ENCODE measurements around the gene MAP3K19.
"Not testable (repeated sequence)": the region's sequence is repeated elsewhere in the genome, so short reads cannot be mapped to it uniquely, and the experiment has no call there.

Gene MAP3K19

GRCh38 chr2:135052042-135052876 lies 5.0 kb upstream of the MAP3K19 start, which contains the start of gene RAB3GAP1:
TSS of gene RAB3GAP1 (plus strand) at chr2:135052292. CDS start at chr2:135052308, 16 bp downstream.
- DNase-seq, result peak; percentile 81 to 82

DNA sequence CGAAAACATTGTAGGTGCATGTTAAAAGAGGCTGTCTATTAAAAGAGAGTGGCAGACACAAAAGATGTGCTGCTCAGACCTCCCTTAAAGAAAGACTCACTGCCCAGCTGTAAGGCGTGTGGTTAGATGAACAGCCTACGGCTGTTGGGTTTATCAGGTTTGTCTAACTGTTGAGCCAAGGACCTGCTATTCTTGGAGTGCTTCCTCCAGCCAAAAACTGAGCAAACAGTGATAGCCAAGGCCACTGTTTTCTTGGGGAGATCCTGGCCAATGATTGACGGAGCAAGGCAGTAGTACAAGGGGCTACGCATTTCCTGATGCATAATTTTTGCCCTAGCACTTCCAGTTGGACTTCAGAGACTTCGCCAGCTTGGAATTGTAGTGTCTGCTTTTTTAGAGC lies 3.4 kb upstream of the MAP3K19 start:
- DNase-seq, result no peak

DNA sequence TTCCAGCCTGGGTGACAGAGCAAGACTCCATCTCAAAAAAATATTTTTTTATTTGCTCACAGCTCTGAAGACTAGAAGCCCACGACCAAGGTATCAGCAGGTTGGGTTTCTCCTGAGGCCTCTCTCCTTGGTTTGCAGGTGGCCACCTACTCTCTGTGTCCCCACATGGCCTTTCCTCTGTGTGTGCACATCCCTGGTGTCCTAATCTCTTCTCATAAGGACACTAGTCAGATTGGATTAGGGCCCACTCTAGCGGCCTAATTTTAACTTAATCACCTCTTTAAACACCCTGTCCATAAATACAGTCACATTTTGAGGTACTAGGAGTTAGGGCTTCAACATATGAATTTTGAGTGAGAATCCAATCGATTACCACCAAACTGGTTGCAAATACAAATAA lies 2.9 kb upstream of the MAP3K19 start:
- no peak for DNase-seq

DNA sequence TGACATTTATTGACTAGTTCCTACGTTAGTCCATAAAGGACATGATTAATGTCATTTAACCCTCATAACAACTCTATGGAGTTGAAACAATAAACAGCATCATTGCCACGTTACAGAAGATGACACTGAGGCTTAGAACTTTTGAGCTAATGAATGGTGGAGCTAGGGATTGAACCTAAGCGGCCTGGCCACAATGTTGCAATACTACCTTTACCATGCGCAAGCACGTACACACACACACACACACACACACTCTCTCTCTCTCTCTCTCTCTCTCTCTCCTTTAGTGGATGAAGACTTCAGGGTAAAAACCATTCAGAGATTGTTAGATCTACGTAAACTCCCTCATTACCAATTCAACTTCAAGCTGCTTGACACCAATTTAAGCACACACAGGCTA lies 875 bp upstream of the MAP3K19 start:
- DNase-seq, result no peak

DNA sequence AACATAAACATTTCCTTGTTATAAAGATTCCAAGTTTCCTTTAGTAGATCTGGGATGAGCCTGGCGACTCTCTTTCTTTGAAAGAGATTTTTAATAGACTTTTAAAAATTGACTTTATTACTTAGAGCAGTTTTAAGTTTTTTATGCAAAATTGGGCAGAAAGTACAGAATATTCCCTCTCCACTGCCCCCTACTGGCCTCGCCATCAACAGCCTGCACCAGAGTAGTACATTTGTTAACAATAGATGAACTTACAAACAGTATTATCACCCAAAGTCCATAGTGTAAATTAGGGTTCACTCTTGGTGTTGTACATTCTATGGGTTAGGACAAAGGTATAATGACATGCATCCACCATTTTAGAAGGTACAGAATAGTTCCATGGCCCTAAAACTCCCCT lies 3.9 kb downstream of the MAP3K19 start:
- DNase-seq, result peak; percentile 28 to 36

GRCh38 chr2:135037831-135038230 lies 9.4 kb downstream of the MAP3K19 start:
- no peak for DNase-seq

GRCh38 chr2:135033216-135033615 lies 14.0 kb downstream of the MAP3K19 start:
- DNase-seq, result not testable (repeated sequence)

DNA sequence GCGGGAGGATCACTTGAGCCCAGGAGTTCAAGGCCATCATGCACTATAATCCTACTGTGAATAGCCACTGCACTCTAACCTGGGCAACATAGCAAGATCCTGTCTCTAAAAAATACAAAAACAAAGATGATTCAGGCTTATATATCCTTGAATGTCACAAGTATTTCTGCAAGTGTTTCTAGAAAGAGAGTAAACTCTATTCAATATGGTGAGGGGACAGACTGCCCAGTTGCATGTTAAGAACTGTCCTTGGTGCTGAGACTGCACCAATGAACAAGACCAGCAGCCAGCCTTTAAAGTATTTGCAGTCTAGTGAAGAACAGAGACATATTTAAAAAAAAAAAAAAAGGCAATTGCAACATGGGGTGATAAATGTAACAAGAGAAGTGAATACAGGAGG lies 16.4 kb downstream of the MAP3K19 start:
- no peak for DNase-seq

- DNase-seq, result no peak
Measured at GRCh38 chr2:135029481-135030134, 17.6 kb downstream of the MAP3K19 start.

GRCh38 chr2:135023886-135024485 lies 23.3 kb downstream of the MAP3K19 start:
- no peak for DNase-seq

DNA sequence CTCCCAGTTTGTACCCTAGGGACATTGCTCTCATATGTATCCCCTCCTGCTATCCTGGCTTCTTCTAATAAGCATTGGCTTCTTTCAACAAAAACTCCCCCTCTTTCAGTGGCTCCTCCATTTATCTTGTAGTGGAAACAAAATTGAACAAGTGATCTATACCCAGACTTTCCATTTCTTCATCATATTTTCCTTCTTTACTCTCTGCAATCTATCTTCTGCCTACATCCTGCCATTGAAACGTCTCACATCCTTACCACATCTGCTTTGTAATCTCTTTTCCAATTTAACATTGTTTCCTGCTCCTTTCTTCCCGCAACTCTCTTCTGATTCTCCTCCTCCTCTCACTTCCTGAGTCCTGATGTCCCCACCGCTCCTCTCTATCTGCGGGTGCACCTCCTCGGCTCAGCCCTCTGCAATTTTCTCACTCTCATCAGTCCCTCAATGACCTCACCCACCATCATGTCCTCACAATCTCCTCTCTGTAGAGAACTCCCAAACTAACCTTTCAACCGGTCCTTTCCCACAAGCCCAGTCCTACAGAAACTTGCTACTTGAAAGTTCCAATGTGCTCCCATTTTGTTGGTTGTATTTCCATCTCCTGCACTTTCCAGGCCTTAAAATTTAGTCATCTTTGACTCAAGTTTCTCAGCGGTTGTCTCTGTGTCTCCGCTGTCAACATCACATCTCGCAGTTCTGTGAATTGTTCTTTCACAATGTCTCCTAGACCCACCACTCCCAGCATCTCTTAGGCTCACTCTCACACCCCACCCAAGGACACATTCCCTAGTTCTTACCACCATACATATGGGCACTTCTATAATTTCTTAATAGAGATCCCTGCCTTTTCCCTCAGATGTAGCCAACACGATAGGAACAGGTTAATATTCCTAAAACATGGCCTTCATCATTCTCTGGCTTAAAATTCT lies 24.0 kb downstream of the MAP3K19 start:
- DNase-seq, result no peak

DNA sequence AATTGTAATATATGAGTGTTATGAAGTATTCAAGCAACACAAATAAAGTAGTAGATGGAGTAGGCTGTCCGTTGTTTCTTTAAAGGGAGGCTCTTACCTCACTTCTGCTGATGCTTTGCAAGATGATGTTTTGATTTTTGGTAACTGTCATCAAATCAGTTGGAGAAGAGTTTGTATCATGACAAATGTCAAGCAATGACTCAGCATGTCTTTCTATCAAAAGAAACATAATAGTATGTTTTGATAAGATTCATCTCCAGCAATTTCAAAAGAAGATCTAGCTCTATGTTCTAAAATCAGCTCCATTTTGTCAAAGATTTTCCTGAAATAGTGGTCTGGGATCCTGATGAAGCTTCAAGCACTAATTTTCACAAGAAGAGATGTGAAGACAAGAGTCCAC lies 25.6 kb downstream of the MAP3K19 start:
- no peak for DNase-seq

DNA sequence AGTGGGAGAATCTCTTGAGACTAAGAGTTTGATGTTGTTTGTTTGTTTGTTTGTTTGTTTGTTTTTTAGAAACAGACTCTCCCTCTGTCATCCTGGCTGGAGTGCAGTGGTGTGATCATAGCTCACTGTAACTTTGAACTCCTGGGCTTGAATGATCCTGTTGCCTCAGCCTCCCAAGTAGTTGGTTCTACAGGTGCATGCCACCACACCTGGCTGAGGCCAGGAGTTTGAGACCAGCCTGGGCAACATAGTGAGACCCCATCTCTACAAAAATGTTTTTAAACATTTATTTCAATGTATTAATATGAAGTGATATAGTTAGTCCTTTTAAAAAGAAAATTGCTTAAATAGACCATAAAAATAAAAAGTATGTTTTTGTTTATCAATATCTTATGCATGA lies 35.6 kb downstream of the MAP3K19 start:
- DNase-seq, result no peak

DNA sequence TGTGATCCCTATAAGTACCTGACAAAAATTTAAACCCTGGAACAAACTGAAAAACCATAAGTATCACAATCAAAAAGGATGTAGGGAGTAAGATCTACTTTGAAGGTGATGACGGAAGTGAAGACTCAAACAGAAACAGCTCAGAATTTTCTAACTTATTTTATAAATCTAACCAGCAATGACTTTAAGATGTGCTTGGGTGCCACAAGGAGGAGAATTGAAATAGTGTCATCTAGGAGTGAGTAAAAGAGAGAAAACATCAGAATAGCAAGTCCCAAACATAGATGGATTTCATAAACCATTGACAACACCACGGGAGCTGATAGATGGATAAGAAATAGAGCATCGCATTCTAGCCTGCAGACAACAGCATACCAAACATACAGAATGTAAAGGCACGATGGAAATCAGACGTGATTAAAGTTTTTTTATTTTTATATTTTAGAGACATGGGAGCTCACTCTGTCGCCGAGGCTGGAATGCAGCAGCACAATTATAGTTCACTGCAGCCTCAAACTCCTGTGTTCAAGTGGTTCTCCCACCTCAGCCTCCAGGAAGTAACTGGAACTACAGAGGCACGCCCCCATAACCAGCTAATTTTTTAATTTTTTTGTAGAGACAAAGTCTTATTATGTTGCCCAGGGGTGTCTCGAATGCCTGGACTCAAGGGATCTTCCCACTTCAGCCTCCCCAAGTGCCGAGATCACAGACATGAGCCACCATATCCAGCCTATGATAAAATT lies 36.9 kb downstream of the MAP3K19 start:
- DNase-seq, result no peak

GRCh38 chr2:135009339-135009738 lies 37.9 kb downstream of the MAP3K19 start:
- DNase-seq, result no peak

GRCh38 chr2:135005753-135006152 lies 41.5 kb downstream of the MAP3K19 start:
- no peak for DNase-seq

DNA sequence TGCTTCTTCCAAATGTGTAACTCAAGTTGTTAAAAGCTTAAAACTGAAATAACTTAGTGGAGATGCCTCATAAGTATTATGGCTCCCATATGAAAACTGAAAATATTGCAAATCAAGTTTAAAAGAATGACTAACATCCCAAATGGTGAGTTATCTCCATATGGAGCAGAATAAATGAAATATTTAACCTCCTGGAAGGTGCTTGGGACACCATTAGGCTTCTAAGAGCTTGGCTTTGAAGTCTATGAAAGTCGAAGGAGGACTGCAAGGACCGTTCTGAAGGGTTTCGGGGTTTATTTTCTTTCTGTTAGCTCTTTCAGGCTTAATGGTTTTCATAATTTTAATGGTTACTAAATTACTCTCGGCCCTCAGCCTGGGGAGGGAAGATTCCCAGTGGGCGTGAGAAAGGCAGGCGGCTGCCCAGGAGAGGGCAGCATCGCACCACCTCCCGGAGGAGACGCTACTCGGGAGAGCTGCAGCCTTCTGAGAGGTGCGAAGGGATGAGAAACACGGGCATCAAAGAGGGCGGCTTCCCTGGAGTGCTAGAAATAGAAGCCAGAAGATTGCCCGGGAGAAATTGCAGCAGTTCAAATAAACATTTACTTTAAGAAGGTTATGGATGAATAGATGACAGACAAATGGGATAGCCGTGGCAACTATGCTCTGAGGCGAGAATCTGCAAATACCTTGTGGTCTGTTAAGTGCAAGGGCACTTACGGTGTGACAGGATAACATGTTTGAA lies 43.1 kb downstream of the MAP3K19 start:
- DNase-seq, result peak; percentile 69 to 72

- DNase-seq, result no peak
Measured at GRCh38 chr2:135002836-135003235, 44.4 kb downstream of the MAP3K19 start.

DNA sequence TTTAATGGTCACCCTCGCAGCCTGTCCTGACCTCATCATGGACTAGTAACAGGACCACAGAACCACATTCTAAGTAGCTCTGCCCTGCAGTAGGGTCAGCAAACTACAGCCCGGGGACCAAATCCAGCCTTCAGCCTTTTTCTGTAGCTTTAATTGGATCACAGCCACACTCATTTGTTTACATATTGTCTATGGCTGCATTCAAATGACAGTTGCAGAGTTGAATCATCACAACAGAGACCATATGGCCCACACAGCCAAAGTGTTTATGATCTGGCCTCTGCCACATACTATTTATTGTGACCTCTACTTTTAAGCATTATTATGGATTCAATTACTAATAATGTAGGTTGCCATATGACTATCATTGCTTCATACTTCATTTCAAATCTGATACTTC lies 47.7 kb downstream of the MAP3K19 start:
- no peak for DNase-seq

DNA sequence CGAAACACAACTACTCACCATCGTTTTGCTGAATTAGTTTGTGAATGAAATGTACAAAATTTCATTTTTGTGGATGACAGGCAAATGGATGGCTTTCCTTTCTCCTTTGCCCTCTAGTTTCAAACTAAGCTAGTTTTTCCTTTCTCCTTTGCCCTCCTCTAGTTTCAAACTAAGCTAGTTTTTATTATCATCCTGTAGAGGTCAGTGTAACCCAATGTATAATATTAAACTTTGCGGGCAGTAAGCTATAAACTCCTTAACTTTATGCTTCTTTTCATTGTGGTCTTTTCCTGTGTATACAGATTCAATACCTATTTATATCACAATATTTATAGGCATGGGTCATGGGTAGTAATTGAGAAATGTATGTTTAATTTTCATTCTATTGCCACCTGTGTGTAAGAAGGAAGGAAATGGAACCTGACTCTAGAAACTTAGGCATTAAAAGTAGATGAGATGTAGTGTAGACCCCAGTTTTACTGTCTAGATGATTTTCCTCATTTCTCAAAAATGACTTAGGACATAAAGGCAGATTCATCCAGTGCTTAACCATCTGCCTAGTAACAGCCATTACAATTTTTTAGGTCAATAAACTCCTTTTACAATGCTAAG lies 58.1 kb downstream of the MAP3K19 start:
- no peak for DNase-seq

- no peak for DNase-seq
Measured at GRCh38 chr2:134985061-134985460, 62.2 kb downstream of the MAP3K19 start.
